Measurements from ENCODE around the gene DSCAML1.

DSCAML1 gene

DNA sequence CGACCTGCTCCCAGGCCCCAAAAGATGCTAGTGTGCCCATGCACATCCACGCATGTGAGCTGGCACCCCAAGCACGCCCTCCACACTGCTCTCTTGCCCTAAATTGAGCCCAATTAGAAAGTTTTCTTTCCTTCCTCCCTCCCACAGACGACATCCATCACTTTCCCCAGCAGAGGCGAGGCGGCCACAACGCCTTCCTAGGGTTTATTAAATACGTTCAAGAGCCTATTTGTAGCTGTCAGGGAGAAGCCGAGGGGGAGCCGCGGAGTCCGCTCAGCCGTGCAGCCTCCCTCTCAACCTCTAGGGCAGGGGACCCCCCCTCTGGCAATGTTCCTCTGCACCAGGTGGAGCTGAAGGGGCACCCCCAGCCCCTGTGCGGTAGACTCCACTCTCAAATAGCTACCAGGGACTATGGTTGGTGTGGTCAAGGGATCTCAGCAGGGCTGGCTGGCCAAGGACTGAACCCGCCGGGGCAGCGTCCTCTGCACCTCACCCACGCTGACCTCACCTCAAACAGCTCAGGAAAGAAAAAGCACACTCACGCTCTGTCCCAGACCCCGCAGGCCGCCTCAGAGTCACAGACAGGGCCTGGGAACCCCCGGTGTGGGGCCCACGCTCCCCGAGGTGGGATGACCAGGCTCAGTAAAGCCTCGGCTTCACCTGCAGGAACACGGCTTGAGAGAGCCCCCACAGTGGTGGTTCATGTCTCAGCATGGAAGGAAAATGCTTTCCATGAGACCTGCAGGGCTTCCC lies 152.4 kb downstream of the DSCAML1 start:
- TF ChIP-seq, protein P1, sequence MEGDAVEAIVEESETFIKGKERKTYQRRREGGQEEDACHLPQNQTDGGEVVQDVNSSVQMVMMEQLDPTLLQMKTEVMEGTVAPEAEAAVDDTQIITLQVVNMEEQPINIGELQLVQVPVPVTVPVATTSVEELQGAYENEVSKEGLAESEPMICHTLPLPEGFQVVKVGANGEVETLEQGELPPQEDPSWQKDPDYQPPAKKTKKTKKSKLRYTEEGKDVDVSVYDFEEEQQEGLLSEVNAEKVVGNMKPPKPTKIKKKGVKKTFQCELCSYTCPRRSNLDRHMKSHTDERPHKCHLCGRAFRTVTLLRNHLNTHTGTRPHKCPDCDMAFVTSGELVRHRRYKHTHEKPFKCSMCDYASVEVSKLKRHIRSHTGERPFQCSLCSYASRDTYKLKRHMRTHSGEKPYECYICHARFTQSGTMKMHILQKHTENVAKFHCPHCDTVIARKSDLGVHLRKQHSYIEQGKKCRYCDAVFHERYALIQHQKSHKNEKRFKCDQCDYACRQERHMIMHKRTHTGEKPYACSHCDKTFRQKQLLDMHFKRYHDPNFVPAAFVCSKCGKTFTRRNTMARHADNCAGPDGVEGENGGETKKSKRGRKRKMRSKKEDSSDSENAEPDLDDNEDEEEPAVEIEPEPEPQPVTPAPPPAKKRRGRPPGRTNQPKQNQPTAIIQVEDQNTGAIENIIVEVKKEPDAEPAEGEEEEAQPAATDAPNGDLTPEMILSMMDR (IDR thresholded peaks at IDR 0.05; ENCODE audit: insufficient read depth, missing control alignments), result no peak
- no peak for FAIRE-seq
- DNase-seq (ENCODE audit: insufficient read length, low spot score), result no peak

DNA sequence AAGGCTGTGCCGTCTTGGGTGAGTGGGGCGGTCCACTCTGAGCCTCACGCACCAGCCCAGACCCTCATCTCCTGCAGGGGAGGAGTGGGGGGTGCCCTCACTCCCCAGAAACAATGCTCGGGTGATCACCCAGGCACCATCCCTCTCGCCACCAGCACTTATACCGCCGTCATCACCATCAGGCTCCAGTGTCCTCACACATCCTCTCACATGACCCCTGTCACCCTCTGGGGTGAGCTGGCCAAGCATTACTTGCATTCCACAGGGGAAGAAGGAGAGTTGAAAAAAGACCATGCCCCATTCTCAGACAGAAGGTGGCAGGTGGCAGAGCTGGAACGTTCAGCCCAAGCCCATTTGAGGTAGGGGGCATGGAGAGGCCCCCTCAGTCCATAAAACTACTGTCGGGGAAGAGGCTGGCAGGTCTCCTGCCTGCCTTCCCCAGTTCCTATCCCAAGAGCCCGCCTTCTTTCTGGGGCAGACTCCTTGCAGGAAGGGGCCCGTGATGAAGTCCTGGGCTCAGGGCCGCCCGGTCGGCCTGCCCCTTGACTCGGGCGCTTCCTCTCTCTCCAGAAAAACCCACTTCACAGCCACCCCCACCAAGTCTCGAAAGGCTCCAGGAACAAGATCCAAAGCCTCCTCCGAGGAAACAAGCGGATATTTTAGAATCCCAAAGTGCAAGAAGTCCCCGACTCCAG lies 153.3 kb downstream of the DSCAML1 start:
- TF ChIP-seq, protein P1 (IDR thresholded peaks at IDR 0.05; ENCODE audit: insufficient read depth, missing control alignments), result no peak
- no peak for DNase-seq (ENCODE audit: insufficient read length, low spot score)
- no peak for FAIRE-seq

DNA sequence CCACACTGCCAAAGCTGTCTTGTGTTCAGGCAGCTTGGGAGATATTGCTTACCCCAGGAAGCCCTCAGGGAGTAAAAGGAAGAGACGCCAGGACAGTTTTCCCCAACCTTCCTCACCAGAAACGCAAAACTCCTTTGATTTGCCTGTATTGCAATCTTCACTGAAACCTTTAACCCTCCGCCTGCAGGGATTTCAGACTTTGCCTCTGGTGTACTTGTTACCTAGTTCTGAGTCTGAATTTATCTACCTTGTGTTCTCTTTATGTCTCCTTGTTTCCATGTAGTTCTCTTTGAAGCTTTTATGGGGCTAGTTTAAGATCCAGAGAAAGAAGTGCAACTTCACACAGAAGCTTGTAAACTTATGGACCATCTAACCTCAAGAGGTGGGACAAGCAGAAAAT lies 154.2 kb downstream of the DSCAML1 start:
- FAIRE-seq, result no peak
- no peak for DNase-seq (ENCODE audit: insufficient read length, low spot score)
- TF ChIP-seq, protein P1 (IDR thresholded peaks at IDR 0.05; ENCODE audit: insufficient read depth, missing control alignments), result no peak

DNA sequence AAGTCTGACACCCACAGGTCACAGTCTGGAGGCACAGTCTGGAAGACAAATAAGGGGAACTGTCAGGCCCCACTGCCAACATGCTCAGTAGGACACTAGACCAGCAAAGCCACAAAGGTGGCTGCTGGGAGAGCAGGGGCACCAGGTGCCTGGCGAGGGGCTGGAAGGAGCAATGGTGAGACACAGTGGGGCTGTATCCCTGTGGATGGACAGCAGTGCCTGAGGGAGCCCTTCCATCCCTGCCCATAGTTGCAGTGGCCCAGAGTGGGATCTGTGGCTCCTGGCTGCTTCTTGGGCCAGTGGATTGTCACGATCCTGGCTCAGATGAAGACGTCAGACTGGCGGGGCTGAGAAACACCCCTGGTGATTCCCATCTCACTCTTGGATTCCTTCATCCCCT lies 154.6 kb downstream of the DSCAML1 start:
- FAIRE-seq (no peak), DNase-seq (ENCODE audit: insufficient read length, low spot score) (no peak)

DNA sequence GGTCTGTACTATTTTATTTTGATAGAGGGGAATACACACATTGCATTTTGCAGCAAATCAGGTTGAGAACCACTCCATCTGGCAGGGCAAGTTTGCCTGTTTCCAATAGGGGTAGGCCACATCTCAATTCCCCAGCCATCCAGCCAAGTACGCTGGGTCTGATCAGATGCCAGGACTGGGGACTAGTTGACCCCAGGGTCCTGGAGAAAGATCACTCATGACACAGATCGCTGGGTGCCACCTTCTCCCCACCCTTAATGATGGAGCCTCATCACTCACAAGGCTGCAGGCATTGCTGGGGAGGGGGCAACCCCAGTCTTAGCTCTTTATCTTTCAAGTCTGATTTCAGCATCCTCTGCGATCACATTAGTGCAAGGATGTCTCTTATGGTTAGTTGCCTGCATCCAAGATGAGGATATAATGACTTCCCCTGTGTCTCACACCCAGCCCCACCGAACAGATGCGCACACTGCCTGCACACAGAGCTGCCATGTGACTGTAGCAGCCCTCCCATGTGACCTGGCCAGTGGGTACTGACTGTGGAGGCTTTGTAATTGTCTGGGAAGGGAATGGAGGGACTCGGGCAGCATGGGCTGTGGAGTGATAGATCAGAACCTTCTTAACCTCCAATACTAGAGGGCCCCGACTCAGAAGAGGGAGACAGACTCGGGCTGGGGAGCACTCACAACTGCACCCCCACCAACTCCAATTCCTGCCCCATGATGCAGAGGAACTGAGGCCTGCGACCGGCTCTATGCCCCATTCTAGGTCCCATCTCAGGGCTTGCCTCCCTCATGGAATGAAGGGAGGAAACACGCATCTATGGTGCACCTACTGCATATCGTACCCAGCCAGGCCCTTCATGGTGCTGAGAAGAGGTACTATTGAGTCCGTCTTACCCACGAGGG lies 155.8 kb downstream of the DSCAML1 start:
- no peak for FAIRE-seq
- TF ChIP-seq, protein P1 (IDR thresholded peaks at IDR 0.05; ENCODE audit: insufficient read depth, missing control alignments), result no peak

More for the DNA sequence above, 154.6 kb downstream of the DSCAML1 start:
- TF ChIP-seq, protein P1 (IDR thresholded peaks at IDR 0.05; ENCODE audit: insufficient read depth, missing control alignments), result no peak

DNA sequence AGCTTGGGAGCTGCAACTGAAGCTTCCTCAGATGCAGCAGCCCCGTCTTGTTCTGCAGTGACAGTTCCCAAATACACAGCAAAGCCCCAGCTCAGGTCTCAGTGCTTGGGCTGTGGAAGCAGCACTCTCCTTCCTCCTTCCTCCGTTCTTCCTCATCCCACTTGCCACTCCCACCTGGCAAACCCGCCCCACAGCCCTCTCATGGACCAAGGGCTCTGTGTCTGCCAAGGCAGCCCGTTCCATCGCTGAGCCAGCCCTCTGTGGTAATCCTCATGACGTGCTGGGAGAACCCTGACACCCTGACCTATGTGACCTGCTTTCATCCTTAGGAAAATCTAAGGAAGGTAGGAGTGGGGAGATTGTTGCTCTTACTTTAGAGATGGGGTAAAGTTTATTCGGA lies 157.0 kb downstream of the DSCAML1 start:
- no peak for DNase-seq (ENCODE audit: insufficient read length, low spot score)
- FAIRE-seq, result no peak
- TF ChIP-seq, protein P1 (IDR thresholded peaks at IDR 0.05; ENCODE audit: insufficient read depth, missing control alignments), result no peak

More for the DNA sequence above, 155.8 kb downstream of the DSCAML1 start:
- no peak for DNase-seq (ENCODE audit: insufficient read length, low spot score)

All from D721Med (cell line).